PFSK-1 (cell line): ENCODE measurements around the gene ACLY.

Source experiments
- POLR2AphosphoS5 ChIP-seq: IDR thresholded peaks from 2 replicates; pipeline ENCODE4 v1.6.1; 2012; ENCODE audit warnings: low read depth, mild to moderate bottlenecking, control low read depth, low read length, moderate library complexity
- SIN3A ChIP-seq: IDR thresholded peaks from 2 replicates; pipeline ENCODE4 v1.6.1; 2012; ENCODE audit warnings: mild to moderate bottlenecking, low read length, moderate library complexity, borderline replicate concordance; ENCODE audit not compliant: insufficient read depth
- TAF1 ChIP-seq: IDR thresholded peaks from 2 replicates; pipeline ENCODE4 v1.6.1; 2012; ENCODE audit warnings: low read length, control low read depth, borderline replicate concordance; ENCODE audit not compliant: insufficient read depth

- TF ChIP-seq POLR2AphosphoS5 = no peak
- no peak for TF ChIP-seq TAF1
- no peak for TF ChIP-seq SIN3A
Measured at GRCh38 chr17:41907185-41907556, 11.6 kb downstream of the ACLY start.
